Endothelial cell of umbilical vein (primary cell): ENCODE results near the gene PPP2R2C. TPM values are rescaled to one million over a fixed set of nuclear protein-coding genes. Genes with fewer than 3 reads are reported as not detected.

Experiments
- BruUV-seq: library from RNA; stranded (reverse); fragments of 400-500 nt; replicated peaks from 2 replicates; lab custom pipeline; 2021; lab: Mats Ljungman, UMichigan
- CTCF ChIA-PET: fragments of 300-600, 350-600 bp; sonication (Branson Sonifier 250); formaldehyde crosslinking; loops from one replicate; lab custom pipeline; 2021; ENCODE audit warnings: antibody characterized with exemption, inconsistent platforms; lab: Charles Lee
- POLR2A ChIA-PET: fragments of 300-600, 350-600 bp; sonication (Branson Sonifier 250); formaldehyde crosslinking; loops from one replicate; lab custom pipeline; 2021; ENCODE audit warnings: antibody characterized with exemption, inconsistent platforms; lab: Charles Lee
- DNase-seq: peaks from one replicate; pipeline ENCODE4 v3.0.0-alpha.2; 2011; ENCODE audit warnings: low read depth, low spot score
- FAIRE-seq: peaks from 2 replicates; lab custom pipeline; 2011; peaks lifted over from hg19 to GRCh38; lab: Jason Lieb, UNC
- H2AFZ ChIP-seq: 2 replicates; pipeline ENCODE4 v1.6.0; 2012; ENCODE audit warnings: low read depth, low read length, control low read depth, inconsistent platforms
- H3K27ac ChIP-seq: 2 replicates; pipeline ENCODE4 v1.5.1; 2011; ENCODE audit warnings: low read depth, mild to moderate bottlenecking, control low read depth, low read length, moderate library complexity; ENCODE audit not compliant: insufficient read depth
- H3K27me3 ChIP-seq, 2 experiments: 2 replicates each; pipeline versions ENCODE4 v1.6.0 to v1.6.1; 2011; ENCODE audit warnings: low read length in 2 of 2, mixed read lengths in 1 of 2; ENCODE audit not compliant: control insufficient read depth in 2 of 2, insufficient read depth in 2 of 2
- H3K36me3 ChIP-seq, 2 experiments: 2 replicates in 1 of 2; 3 replicates in 1 of 2; pipeline ENCODE4 v1.5.1; 2011; ENCODE audit warnings: low read length in 2 of 2, mild to moderate bottlenecking in 1 of 2, moderate library complexity in 1 of 2; ENCODE audit not compliant: control insufficient read depth in 2 of 2, insufficient read depth in 2 of 2; ENCODE audit errors: extremely low read depth in 1 of 2
- H3K4me1 ChIP-seq: 3 replicates; pipeline ENCODE4 v1.5.1; 2011; ENCODE audit warnings: mild to moderate bottlenecking, low read length; ENCODE audit not compliant: control insufficient read depth, insufficient read depth; ENCODE audit errors: extremely low read depth
- H3K4me2 ChIP-seq: 2 replicates; pipeline ENCODE4 v1.6.1; 2011; ENCODE audit warnings: low read length, control low read depth, mixed read lengths; ENCODE audit not compliant: insufficient read depth
- H3K4me3 ChIP-seq, 3 experiments: fragments of 200-600 bp in 1 of 3; sonication (generic), shearing (Covaris generic) in 1 of 3; replicated peaks in 1 of 3; 2 replicates each; pipeline ENCODE4 v1.5.1; 2011 to 2016; ENCODE audit warnings: control low read depth in 3 of 3, low read length in 3 of 3, mild to moderate bottlenecking in 2 of 3, inconsistent platforms in 1 of 3, low read depth in 1 of 3, moderate library complexity in 1 of 3; ENCODE audit not compliant: insufficient read depth in 1 of 3
- H3K79me2 ChIP-seq: 2 replicates; pipeline ENCODE4 v1.6.0; 2012; ENCODE audit warnings: low read length, inconsistent platforms; ENCODE audit not compliant: control insufficient read depth, insufficient read depth
- H3K9ac ChIP-seq: replicated peaks from 2 replicates; pipeline ENCODE3; 2011; ENCODE audit warnings: low read length, control low read depth; ENCODE audit not compliant: insufficient read depth; ENCODE audit errors: extremely low read depth
- H3K9me1 ChIP-seq: replicated peaks from 3 replicates; pipeline ENCODE4 v1.6.0; 2011; ENCODE audit warnings: mild to moderate bottlenecking, low read length; ENCODE audit not compliant: control insufficient read depth, insufficient read depth; ENCODE audit errors: extremely low read depth
- H3K9me3 ChIP-seq: replicated peaks from 2 replicates; pipeline ENCODE4 v1.5.1; 2012; ENCODE audit warnings: low read length, inconsistent platforms; ENCODE audit not compliant: control insufficient read depth, insufficient read depth
- H4K20me1 ChIP-seq: replicated peaks from 2 replicates; pipeline ENCODE3; 2011; ENCODE audit warnings: mild to moderate bottlenecking, low read length; ENCODE audit not compliant: control insufficient read depth, insufficient read depth; ENCODE audit errors: extremely low read depth
- EZH2 ChIP-seq: IDR thresholded peaks from 2 replicates; pipeline ENCODE4 v1.6.1; 2012; ENCODE audit warnings: borderline replicate concordance, low read depth, mild to moderate bottlenecking, moderate library complexity, low read length, inconsistent platforms; ENCODE audit not compliant: severe bottlenecking
- FOS ChIP-seq: IDR thresholded peaks from 2 replicates; pipeline ENCODE4 v1.6.1; 2011; ENCODE audit warnings: mild to moderate bottlenecking, low read length, moderate library complexity, borderline replicate concordance; ENCODE audit not compliant: insufficient read depth
- GATA2 ChIP-seq: IDR thresholded peaks from 2 replicates; pipeline ENCODE4 v1.7.0; 2011; ENCODE audit warnings: low read depth, mild to moderate bottlenecking, moderate library complexity, mixed read lengths, low read length; ENCODE audit not compliant: insufficient read length, insufficient read depth
- JUN ChIP-seq: IDR thresholded peaks from 2 replicates; pipeline ENCODE4 v1.6.1; 2011; ENCODE audit warnings: borderline replicate concordance, low read depth; ENCODE audit not compliant: insufficient read length, insufficient read depth
- MYC ChIP-seq: IDR thresholded peaks from one replicate; pipeline ENCODE4 v1.6.1; 2011; ENCODE audit warnings: mild to moderate bottlenecking, low read depth, low read length
- POLR2A ChIP-seq: IDR thresholded peaks from 2 replicates; pipeline ENCODE4 v1.6.1; 2012; ENCODE audit warnings: low read depth, mild to moderate bottlenecking, control low read depth, low read length
- POLR2AphosphoS5 ChIP-seq: IDR thresholded peaks from 2 replicates; pipeline ENCODE4 v1.6.1; 2012; ENCODE audit warnings: low read depth, mild to moderate bottlenecking, control low read depth, low read length, moderate library complexity; ENCODE audit not compliant: insufficient read depth
- dilution Hi-C: fragments of 300-500 bp; cut with MboI; formaldehyde crosslinking; loops from one replicate; pipeline ENCODE4 v1.15.0; 2019; ENCODE audit warnings: low sequenced_read_pairs; ENCODE audit not compliant: extremely low pct_ligation_motif_present
- intact Hi-C: fragments of 100-400 bp; cut with micrococcal nuclease; formaldehyde crosslinking; loops from one replicate; pipeline ENCODE4 v1.10.0; 2022
- polyA plus RNA-seq, 4 experiments: library from polyadenylated mRNA; depleted of rRNA in 3 of 4; stranded (reverse) in 3 of 4; unstranded in 1 of 4; fragments of >200 nt; gene quantifications; 2 replicates each; pipeline versions ENCODE4 v1.2.1 to v1.2.3, GENCODE V29; 2011 to 2012; ENCODE audit warnings: missing spikeins in 1 of 4
- total RNA-seq: library from RNA; stranded (reverse); gene quantifications from 2 replicates; pipeline ENCODE4 v1.2.3, GENCODE V29; 2021
- TF ChIP-seq, protein P1 (sequence below): IDR thresholded peaks from 2 replicates; pipeline ENCODE4 v1.6.1; 2011; ENCODE audit not compliant: insufficient read depth, insufficient read length
- TF ChIP-seq, protein P2 (sequence below), 2 donors: IDR thresholded peaks; 1 replicate in 1 of 2; 2 replicates in 1 of 2; pipeline ENCODE4 v1.5.1; 2011; ENCODE audit warnings: low read length in 2 of 2, mild to moderate bottlenecking in 2 of 2, moderate library complexity in 2 of 2, control low read depth in 1 of 2, inconsistent platforms in 1 of 2, low read depth in 1 of 2; ENCODE audit not compliant: insufficient read depth in 1 of 2; ENCODE audit errors: extremely low read depth in 1 of 2

Gene PPP2R2C
- total and polyA plus RNA-seq, 2 donors (not counting 3 experiments of a cell fraction or from before 2014, with no cell fraction given) = 0.03 to 0.09 TPM

DNA sequence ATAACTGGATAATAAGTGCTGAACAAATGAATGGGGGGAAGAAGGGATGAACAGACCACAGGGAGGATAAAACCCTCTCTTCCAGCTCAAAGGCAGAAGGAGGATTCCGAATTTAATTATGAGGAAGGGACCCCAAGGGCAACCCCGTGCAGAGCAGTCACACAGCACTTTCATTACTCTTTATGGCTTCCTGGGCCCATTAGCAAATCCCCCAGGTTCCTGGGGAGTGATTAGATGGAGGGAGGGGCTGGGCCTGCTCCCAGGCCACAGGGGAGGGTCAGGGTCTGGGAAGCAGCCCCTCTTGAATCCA lies 67.1 kb downstream of the PPP2R2C start:
- BruUV-seq = no TSS peak
- Histone ChIP-seq H3K9ac (no peak overlapping the region), H3K9me1 (no peaks in the 10 kb centered on the region), H3K4me3 (no peak overlapping the region), H3K79me2 (no peaks in the 10 kb centered on the region), H3K9me3 (no peaks in the 10 kb centered on the region), H3K4me2 (no peak overlapping the region), H4K20me1 (no peaks in the 10 kb centered on the region), H3K36me3 (no peaks in the 10 kb centered on the region), H3K27ac (no peak overlapping the region), H3K27me3 (peaks cover 0 to 2% of the 10 kb centered on the region in 2 experiments), H3K4me1 (no peaks in the 10 kb centered on the region), H2AFZ (no peak overlapping the region)
- no peak for TF ChIP-seq FOS
- no peak for TF ChIP-seq POLR2AphosphoS5
- TF ChIP-seq EZH2 = no peak
- TF ChIP-seq, protein P1, sequence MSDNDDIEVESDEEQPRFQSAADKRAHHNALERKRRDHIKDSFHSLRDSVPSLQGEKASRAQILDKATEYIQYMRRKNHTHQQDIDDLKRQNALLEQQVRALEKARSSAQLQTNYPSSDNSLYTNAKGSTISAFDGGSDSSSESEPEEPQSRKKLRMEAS = no peak
- CTCF ChIA-PET = interaction anchor here (1.0 kb wide), 1 partner anchor 74 kb away, joined by 3 read pairs; no protein-coding TSS in a partner anchor
- no peak for DNase-seq
- POLR2A ChIA-PET = no interaction called here
- dilution Hi-C loops (no loop called here), intact Hi-C loops (no loop called here)
- FAIRE-seq = no peak

DNA sequence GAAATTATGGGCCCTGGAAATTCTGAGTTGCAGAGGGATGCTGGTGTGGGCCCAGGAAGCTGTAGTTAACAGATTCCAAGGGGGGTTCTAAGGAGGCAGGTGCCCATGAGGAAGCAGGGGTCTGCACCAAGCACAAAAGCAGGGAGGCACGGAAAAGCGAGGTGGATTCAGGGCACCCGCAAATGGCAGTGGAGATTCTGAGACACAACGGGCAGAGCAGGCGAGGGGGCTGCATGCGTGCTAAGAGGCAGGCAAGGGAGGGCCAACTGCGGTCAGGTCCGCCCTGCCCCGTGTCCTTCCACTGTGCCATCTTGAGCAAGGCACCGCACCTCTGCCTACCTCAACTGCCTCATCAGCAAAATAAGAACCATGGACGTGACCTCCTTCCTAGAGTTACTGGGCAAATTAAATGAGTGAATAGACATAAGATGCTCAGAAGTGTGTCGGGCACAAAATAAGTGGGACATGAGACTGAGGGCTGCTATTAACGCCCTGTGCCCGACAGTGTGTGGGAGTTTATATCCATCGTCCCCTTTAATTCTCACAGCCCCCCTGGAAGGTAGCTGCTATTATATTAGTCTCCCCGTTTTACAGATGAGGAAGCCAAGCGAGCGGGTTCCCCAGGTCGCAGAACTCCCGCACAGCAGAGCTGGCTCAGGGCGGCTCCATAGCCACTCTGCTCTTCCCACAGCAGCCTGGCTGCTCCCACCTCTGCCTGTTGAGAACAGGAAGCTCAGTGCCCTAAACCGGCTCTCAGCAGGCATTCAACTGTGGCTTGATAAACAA lies 67.6 kb downstream of the PPP2R2C start:
- Histone ChIP-seq H3K4me2 (no peak overlapping the region), H3K4me3 (no peak overlapping the region), H3K27me3 (peaks cover 0 to 2% of the 10 kb centered on the region in 2 experiments), H3K4me1 (no peaks in the 10 kb centered on the region), H3K27ac (no peak overlapping the region), H3K79me2 (no peaks in the 10 kb centered on the region), H3K9me3 (no peaks in the 10 kb centered on the region), H3K9ac (no peak overlapping the region), H3K36me3 (no peaks in the 10 kb centered on the region), H3K9me1 (no peaks in the 10 kb centered on the region), H2AFZ (no peak overlapping the region), H4K20me1 (no peaks in the 10 kb centered on the region)
- intact Hi-C loops = no loop called here
- no TSS peak for BruUV-seq
- TF ChIP-seq FOS = no peak
- no peak for TF ChIP-seq POLR2AphosphoS5
- no peak for TF ChIP-seq JUN
- no peak for TF ChIP-seq EZH2
- no peak for TF ChIP-seq GATA2
- TF ChIP-seq, protein P1 = no peak
- TF ChIP-seq MYC = no peak
- no peak for TF ChIP-seq POLR2A
- TF ChIP-seq, protein P2, sequence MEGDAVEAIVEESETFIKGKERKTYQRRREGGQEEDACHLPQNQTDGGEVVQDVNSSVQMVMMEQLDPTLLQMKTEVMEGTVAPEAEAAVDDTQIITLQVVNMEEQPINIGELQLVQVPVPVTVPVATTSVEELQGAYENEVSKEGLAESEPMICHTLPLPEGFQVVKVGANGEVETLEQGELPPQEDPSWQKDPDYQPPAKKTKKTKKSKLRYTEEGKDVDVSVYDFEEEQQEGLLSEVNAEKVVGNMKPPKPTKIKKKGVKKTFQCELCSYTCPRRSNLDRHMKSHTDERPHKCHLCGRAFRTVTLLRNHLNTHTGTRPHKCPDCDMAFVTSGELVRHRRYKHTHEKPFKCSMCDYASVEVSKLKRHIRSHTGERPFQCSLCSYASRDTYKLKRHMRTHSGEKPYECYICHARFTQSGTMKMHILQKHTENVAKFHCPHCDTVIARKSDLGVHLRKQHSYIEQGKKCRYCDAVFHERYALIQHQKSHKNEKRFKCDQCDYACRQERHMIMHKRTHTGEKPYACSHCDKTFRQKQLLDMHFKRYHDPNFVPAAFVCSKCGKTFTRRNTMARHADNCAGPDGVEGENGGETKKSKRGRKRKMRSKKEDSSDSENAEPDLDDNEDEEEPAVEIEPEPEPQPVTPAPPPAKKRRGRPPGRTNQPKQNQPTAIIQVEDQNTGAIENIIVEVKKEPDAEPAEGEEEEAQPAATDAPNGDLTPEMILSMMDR (IDR thresholded peaks at IDR 0.05; ENCODE audit: extremely low read depth in 1 of 2, insufficient read depth in 1 of 2, low read depth in 1 of 2, low read length in 2 of 2) = no peak
- ChIA-PET POLR2A (no interaction called here), CTCF (interaction anchor here (1.0 kb wide), 1 partner anchor 73 kb away, joined by 3 read pairs; no protein-coding TSS in a partner anchor)
- dilution Hi-C loops = no loop called here
- DNase-seq (no peak), FAIRE-seq (no peak)
